ENCODE data around the gene OPTN. TPM values are rescaled to one million over a fixed set of nuclear protein-coding genes. Genes with fewer than 3 reads are reported as not detected.

Gene OPTN
- polyA plus RNA-seq, 3 donors: 29.3 to 35.7 (median 34.3) TPM

- no peak for DNase-seq
These were observed 67.6 kb downstream of the OPTN start for GRCh38 chr10:13167568-13167967.

DNA sequence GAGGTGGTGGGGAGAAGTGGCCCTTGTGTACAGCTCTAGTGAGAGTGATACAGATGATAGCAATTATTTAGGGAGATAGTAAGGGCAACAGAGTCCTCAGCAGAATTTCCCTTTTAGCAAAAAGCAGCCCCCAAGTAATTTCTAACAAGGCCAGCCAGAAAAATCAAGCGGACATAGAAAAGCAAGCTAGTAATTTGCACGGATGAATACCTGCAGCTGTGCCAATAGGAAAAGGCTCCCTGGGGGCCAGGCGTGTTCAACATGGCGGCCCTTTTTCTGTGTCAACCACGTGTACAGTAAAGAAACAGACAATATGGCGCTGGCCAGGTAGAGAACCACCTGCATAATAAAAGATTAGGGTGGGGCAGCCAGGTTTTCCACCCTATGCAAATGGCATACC lies 68.8 kb downstream of the OPTN start:
- DNase-seq: no peak

DNA sequence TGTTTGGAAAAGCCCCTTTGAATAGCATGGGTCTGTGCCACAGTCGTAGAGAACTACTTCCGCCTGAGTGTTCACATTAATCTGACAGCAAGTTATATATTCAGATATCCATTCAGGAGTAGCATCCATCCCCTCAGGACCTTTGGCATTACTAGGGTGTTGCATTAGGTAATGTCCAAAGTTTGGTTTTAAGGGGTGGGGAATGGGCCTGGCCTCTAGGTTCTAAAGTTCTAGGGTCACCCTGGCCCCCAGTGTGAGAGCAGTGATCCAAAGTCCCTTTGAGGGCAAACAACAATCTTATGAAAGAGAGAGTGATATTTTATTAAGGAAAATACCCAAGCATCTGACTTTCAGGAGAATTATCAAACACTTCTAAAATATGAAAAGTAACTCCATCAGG lies 73.7 kb downstream of the OPTN start:
- DNase-seq: no peak

DNA sequence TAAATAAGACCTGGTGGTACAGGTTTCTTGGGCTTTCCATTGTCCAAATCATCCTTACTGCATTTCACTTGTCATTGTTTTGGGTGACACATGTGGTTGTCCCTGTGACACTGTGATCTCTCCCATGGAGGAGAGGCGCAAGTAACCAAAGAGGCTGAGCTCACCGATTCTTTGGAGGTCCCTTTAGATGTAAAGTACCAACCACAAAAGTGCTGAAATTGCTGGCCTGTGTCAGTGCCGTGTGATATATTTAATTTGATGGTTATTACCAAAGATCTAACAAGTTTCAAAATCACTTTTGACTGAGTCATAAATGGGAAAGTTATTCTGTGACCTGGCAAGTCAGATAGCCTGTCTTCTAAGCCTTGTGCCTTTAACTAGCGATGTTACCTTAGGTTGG lies 80.8 kb downstream of the OPTN start:
- DNase-seq: no peak

GRCh38 chr10:13182424-13182823 lies 82.5 kb downstream of the OPTN start:
- no peak for DNase-seq

GRCh38 chr10:13183625-13184024 lies 83.7 kb downstream of the OPTN start:
- no peak for DNase-seq

DNA sequence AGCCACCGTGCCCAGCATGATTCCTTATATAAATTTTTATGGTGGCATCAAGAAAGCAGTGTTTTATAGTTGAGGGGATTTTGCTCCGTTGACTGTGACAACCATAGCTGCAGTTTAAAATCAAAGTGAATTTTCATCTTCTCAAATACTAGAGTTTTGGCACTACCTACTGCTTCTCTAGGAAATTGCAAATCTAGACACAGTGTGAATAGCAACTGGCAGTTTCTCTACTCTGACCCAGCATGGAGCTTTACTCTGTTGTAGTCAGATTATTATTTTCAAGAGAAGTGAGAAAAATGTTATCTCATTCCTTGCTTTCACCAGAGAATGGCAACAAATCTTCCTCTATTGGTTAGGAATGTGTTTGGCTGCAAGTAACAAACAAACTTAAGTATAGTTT lies 84.3 kb downstream of the OPTN start:
- no peak for DNase-seq

GRCh38 chr10:13184730-13185514 lies 85.0 kb downstream of the OPTN start:
- DNase-seq: no peak

DNA sequence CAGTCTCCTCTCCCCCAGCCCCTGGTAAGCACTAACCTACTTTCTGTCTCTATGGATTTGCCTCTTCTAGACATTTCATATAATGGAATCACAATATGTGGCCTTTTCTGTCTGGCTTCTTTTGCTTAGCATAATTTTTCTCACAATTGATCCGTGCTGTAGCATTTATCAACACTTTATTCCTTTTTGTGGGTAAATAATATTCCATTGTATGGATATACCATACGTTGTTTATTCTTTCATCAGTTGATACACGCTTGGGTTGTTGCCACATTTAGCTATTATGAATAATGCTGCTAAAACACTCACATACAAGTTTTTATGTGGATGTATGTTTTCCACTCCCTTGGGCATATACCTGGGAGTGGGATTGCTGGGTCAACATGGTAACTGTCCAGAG lies 87.2 kb downstream of the OPTN start:
- no peak for DNase-seq

Other genes with a start within 250 kb of the OPTN start
- gene CCDC3, start 98.5 kb upstream of the OPTN start, polyA plus RNA-seq (ENCODE audit: insufficient read length in 3 of 3): 10 to 100 TPM in 2 of 3 donors, 1 to 10 TPM in 1; 9.9 to 16.1 (median 12.7) TPM
- gene MCM10, start 61.4 kb downstream of the OPTN start, polyA plus RNA-seq (ENCODE audit: insufficient read length in 3 of 3): 10 to 100 TPM; 11.5 to 13.5 (median 11.8) TPM
- not detected for gene UCMA, start 134.2 kb downstream of the OPTN start, polyA plus RNA-seq (ENCODE audit: insufficient read length in 3 of 3)
- gene PHYH, start 199.9 kb downstream of the OPTN start, polyA plus RNA-seq (ENCODE audit: insufficient read length in 3 of 3): 10 to 100 TPM; 24.3 to 44.9 (median 36.5) TPM
- gene SEPHS1, start 248.1 kb downstream of the OPTN start, polyA plus RNA-seq (ENCODE audit: insufficient read length in 3 of 3): 100 to 1,000 TPM; 114 to 129 (median 127) TPM

All from renal pelvis (tissue), 4 donors.